Measurements from ENCODE around the gene PITPNM3. TPM values are rescaled to one million over a fixed set of nuclear protein-coding genes. Genes with fewer than 3 reads are reported as not detected.

PITPNM3 gene
- total RNA-seq, 6 experiments from 2014 or later = 0.94 to 1.1 (median 1.0) TPM

DNA sequence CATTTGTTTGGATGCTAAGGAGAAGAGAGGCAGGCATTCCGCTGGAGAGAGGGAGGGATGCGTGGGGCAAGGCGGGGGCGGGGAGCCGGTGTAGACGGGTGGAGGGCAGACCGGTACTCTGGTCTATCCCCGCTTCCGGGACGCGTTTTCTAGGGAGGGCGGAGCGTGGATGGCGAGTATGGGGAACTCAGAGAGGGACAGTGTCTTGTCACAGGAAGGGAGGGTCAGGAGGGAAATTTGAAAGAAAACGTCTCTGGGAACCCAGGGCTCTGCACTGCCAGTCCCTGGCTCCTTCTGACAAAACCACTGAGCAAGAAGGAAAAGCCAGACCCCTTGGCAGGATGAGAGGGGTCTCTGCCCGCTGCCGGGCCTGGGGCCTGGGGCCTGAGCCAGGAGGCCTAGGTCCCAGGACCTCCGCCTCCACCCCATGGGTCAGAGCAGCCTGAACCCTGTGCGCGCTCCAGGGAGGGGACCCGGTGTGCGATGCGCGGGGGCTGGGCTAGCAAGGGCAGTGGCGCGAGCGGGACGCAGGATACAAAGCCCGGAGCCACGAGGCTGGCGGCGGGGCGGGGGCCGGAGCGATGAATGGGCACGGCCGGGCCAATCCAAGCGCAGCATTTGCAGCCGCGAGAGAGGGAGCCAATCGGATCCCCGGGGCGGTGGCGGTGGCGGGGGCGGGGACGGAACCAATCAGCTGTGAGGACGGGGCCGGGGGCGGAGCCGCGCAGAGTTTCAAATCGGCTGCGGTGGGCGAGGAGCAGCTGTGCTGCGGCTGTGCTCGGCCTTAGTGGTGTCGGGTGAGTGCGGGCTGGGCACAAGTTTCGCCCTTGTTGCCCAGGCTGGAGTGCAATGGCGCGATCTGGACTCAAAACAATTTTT, 112.4 kb downstream of the PITPNM3 start, which contains the start of gene PIMREG:
Gene PIMREG (plus strand): TSS at position 764 of the 879 bp plus-strand sequence. CDS start 656 bp downstream, outside the sequence.
- H3K27me3 Mint-ChIP-seq (ENCODE audit: insufficient read depth) = peaks cover 11% of the 10 kb centered on the region
- no peaks in the 10 kb centered on the region for H3K9me3 Mint-ChIP-seq
- peak within 1 kb of the TSS; percentile 97 for H3K4me3 Mint-ChIP-seq
- DNase-seq = peak; percentile 92
- peak within 1 kb of the TSS; percentile 91 for H3K27ac Mint-ChIP-seq
- peaks cover 33% of the 10 kb centered on the region for H3K4me1 Mint-ChIP-seq (ENCODE audit: low read depth)
- H3K36me3 Mint-ChIP-seq (ENCODE audit: low read depth) = no peaks in the 10 kb centered on the region
- no peak for TF ChIP-seq CTCF (IDR thresholded peaks at IDR 0.05)

GRCh38 chr17:6442775-6443174, 113.6 kb downstream of the PITPNM3 start:
- DNase-seq = no peak
- Mint-ChIP-seq H3K4me1 (ENCODE audit: low read depth) (peaks cover 33% of the 10 kb centered on the region), H3K9me3 (no peaks in the 10 kb centered on the region), H3K36me3 (ENCODE audit: low read depth) (no peaks in the 10 kb centered on the region), H3K27me3 (ENCODE audit: insufficient read depth) (peaks cover 13% of the 10 kb centered on the region), H3K27ac (no peak overlapping the region), H3K4me3 (no peak overlapping the region)
- no peak for TF ChIP-seq CTCF (IDR thresholded peaks at IDR 0.05)

DNA sequence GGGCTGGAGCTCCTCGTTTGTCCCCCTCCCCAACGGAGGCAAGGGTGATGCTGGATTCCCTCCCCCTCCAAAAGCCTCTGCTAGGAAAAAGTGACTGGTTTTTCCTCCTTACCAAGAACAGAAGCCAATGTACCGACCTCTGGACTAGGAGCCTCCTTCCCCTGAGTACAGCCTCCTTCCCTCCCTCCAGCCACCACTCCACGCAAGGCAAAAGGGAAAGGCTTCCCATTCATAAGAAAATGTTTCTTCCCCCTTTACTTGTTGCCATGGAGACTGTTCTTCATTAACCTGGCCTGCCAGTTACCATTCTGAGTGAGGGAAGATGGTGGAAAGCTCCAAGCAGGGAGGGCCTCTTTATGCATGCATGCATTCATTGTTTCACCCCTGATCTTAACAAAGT, 116.4 kb downstream of the PITPNM3 start:
- Mint-ChIP-seq H3K4me1 (ENCODE audit: low read depth) (peaks cover 26% of the 10 kb centered on the region), H3K9me3 (no peaks in the 10 kb centered on the region), H3K36me3 (ENCODE audit: low read depth) (no peaks in the 10 kb centered on the region), H3K27me3 (ENCODE audit: insufficient read depth) (peaks cover 23% of the 10 kb centered on the region), H3K4me3 (no peak overlapping the region), H3K27ac (no peak overlapping the region)
- DNase-seq = no peak
- no peak for TF ChIP-seq CTCF (IDR thresholded peaks at IDR 0.05)

- no peaks in the 10 kb centered on the region for H3K9me3 Mint-ChIP-seq
- H3K4me3 Mint-ChIP-seq = no peak overlapping the region
- TF ChIP-seq CTCF (IDR thresholded peaks at IDR 0.05) = no peak
Observed at GRCh38 chr17:6437956-6438355, 118.4 kb downstream of the PITPNM3 start.

GRCh38 chr17:6437466-6437865, 118.9 kb downstream of the PITPNM3 start:
- Mint-ChIP-seq H3K27ac (no peak overlapping the region), H3K9me3 (no peaks in the 10 kb centered on the region), H3K4me1 (ENCODE audit: low read depth) (peaks cover 12% of the 10 kb centered on the region; the same call in 1 of the 2 replicates), H3K36me3 (ENCODE audit: low read depth) (no peaks in the 10 kb centered on the region), H3K27me3 (ENCODE audit: insufficient read depth) (peaks cover 27% of the 10 kb centered on the region), H3K4me3 (no peak overlapping the region)
- no peak for DNase-seq
- TF ChIP-seq CTCF (IDR thresholded peaks at IDR 0.05) = no peak

More at GRCh38 chr17:6437956-6438355, 118.4 kb downstream of the PITPNM3 start:
- Mint-ChIP-seq H3K27ac (no peak overlapping the region), H3K36me3 (ENCODE audit: low read depth) (no peaks in the 10 kb centered on the region), H3K4me1 (ENCODE audit: low read depth) (peaks cover 12% of the 10 kb centered on the region; the same call in 1 of the 2 replicates), H3K27me3 (ENCODE audit: insufficient read depth) (peaks cover 27% of the 10 kb centered on the region)
- DNase-seq = no peak

Data from HFFc6 (cell line).